Measurements from ENCODE around the gene DNHD1.

DNA sequence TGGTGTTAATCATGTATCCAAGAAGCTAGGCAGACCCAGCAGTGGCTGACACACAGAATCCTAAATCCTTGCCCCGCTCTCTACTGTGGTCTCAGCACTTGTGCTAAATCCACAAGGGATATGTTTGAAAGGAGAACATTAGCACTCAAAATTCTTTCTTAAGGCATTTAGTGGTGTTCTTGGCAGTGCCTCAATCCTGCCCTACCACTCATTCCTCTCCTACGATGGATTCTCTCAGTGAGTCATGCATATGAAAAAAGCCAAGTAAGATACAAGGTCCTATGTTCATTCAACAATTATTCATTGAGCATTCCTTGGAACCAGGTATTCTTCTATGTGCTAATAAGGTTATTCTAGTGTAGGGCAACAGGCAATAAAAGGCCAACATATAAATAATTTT lies 75.1 kb downstream of the DNHD1 start:
- TF ChIP-seq POLR2AphosphoS5 (IDR thresholded peaks at IDR 0.05; ENCODE audit: low read depth, low read length) (no peak), FOXP2 (optimal IDR thresholded peaks at IDR 0.05; ENCODE audit: borderline replicate concordance, extremely low read depth, extremely low read length, insufficient read depth) (no peak)
- TF ChIP-seq, protein P1, sequence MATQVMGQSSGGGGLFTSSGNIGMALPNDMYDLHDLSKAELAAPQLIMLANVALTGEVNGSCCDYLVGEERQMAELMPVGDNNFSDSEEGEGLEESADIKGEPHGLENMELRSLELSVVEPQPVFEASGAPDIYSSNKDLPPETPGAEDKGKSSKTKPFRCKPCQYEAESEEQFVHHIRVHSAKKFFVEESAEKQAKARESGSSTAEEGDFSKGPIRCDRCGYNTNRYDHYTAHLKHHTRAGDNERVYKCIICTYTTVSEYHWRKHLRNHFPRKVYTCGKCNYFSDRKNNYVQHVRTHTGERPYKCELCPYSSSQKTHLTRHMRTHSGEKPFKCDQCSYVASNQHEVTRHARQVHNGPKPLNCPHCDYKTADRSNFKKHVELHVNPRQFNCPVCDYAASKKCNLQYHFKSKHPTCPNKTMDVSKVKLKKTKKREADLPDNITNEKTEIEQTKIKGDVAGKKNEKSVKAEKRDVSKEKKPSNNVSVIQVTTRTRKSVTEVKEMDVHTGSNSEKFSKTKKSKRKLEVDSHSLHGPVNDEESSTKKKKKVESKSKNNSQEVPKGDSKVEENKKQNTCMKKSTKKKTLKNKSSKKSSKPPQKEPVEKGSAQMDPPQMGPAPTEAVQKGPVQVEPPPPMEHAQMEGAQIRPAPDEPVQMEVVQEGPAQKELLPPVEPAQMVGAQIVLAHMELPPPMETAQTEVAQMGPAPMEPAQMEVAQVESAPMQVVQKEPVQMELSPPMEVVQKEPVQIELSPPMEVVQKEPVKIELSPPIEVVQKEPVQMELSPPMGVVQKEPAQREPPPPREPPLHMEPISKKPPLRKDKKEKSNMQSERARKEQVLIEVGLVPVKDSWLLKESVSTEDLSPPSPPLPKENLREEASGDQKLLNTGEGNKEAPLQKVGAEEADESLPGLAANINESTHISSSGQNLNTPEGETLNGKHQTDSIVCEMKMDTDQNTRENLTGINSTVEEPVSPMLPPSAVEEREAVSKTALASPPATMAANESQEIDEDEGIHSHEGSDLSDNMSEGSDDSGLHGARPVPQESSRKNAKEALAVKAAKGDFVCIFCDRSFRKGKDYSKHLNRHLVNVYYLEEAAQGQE (IDR thresholded peaks at IDR 0.05; ENCODE audit: insufficient read depth in 1 of 2, low read depth in 2 of 2, low read length in 2 of 2) = no peak
